ENCODE results near the gene RHBDD1.

The RHBDD1 gene

GRCh38 chr2:226835796-226836547, at the start of gene RHBDD1:
RHBDD1 (plus strand) TSS chr2:226836054; CDS start chr2:226864694, 28,640 bp downstream.
- DNase-seq (ENCODE audit: low read depth), result peak; percentile 78

- DNase-seq (ENCODE audit: low read depth), result no peak
These were observed 47.8 kb upstream of the RHBDD1 start for GRCh38 chr2:226788064-226788463.

- no peak for DNase-seq (ENCODE audit: low read depth)
These were observed 46.9 kb upstream of the RHBDD1 start for GRCh38 chr2:226788881-226789490.

- DNase-seq (ENCODE audit: low read depth), result no peak
These were observed 45.8 kb upstream of the RHBDD1 start for GRCh38 chr2:226790011-226790410.

DNA sequence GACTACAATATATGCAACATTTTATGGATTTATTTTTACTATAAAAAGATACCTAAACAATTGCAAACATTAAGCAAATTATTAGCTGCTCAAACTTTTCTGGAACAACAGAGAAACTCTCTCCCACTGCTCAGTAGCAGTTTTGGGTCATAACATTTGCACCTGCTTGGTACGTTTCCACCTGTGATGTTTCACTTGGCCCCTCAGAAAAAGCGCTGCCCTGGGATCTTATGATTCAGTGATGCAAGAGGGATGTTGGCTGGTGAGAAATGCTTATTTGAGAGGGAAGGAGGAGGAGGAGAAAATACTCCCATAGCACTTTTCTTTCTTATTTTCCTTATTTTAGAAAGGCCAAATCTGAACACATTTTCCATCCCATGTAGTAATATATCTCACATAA, 45.4 kb upstream of the RHBDD1 start:
- DNase-seq (ENCODE audit: low read depth), result no peak

DNA sequence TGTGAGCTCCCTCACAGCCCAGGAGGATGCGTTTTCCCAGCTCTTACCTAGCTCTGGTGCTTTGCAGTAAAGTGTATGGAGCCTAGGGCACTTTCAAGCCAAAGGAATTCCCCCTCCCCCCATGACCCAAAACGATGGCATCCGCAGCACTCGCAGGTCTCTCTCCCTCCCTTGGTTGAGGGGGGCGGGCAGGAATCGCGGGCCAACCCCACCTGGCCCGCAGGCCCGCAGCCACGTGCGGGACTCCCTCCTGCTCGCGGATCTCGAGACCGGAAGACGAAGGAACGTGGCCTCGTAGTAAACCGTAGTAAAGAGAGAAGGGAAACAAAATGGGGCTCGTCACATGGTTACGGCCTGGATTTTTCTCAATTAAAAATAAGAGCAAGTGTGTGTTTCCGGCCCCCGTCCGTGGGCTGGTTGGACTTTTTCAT, 44.8 kb upstream of the RHBDD1 start:
- no peak for DNase-seq (ENCODE audit: low read depth)

GRCh38 chr2:226791487-226792081, 44.3 kb upstream of the RHBDD1 start:
- DNase-seq (ENCODE audit: low read depth), result peak; percentile 22

- DNase-seq (ENCODE audit: low read depth), result no peak
These were observed 43.5 kb upstream of the RHBDD1 start for GRCh38 chr2:226792155-226792881.

DNA sequence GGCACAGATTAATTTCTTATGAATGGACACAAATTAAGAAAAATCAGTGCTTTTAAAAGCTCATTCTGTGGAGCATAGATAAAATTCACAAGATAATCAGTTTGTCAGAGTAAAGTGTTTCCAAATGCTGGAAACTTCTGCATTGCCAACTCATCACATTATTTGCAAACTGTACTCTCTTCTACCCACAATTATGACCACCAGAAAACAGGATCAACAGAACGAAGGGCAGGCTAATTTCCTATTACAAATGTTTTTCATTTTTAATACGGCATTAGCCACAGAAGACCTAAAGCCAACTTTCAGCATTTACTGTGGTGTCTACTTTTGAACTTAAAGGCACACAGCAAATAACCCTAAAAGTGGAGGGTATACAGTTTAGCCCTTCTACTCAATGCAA, 42.2 kb upstream of the RHBDD1 start:
- DNase-seq (ENCODE audit: low read depth), result no peak

- DNase-seq (ENCODE audit: low read depth), result no peak
These were observed 41.6 kb upstream of the RHBDD1 start for GRCh38 chr2:226794196-226794661.

DNA sequence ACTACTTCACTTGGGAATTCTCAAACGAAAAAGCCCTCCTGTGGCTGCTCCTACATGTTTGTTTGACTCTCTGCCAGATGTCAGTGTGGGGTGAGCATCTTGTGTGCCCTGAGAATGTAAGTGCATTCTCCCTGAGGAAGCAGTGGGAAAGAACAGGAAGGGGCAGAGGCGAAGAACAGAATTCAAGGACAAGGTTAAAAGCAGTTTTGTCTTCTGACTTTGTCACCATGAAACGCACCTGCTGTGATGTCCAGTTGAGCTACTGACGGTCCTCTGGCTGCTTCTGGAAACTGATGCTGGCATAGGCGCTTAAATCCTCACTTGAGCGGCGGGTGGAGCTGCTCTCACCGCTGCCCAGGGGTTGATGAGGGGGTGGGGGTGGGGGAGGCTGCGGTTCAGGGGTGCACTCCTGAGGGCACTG, 41.1 kb upstream of the RHBDD1 start:
- DNase-seq (ENCODE audit: low read depth), result no peak

DNA sequence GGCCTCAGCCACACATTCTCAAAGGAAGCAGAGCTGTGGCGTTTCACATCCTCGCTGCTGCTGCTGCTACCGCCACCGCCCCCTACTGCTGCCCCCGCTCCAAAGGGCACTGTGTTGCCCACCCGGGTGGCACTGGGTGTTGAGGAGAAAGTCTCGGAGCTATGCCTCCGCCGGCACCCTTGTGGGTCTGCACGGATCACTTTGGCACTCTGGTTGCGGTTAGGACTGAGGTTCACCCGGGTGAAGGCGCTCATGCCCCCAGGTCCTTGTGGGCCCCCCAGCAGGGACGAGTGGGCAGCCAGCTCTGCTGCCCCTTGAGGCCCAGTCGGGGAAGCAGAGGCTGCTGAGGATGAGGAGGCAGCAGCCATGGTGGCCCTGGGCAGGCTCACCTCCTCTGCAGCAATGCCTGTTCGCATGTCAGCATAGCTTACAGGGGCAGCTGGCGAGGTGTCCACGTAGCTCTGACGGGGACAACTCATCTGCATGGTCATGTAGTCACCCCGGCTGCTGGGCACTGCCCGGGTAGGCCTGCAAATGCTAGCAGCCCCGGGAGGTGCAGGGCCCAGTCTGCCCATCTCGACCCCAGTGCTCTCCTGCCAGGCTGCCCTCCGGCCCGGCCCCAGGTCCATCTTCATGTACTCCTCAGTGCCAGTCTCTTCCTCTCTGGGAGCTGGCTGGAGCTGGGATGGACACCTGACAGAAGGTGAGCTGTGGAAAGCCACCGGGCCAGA, 40.4 kb upstream of the RHBDD1 start:
- DNase-seq (ENCODE audit: low read depth), result no peak

- DNase-seq (ENCODE audit: low read depth), result no peak
These were observed 39.6 kb upstream of the RHBDD1 start for GRCh38 chr2:226796012-226796839.

- no peak for DNase-seq (ENCODE audit: low read depth)
These were observed 39.0 kb upstream of the RHBDD1 start for GRCh38 chr2:226796840-226797288.

- DNase-seq (ENCODE audit: low read depth), result no peak
These were observed 38.4 kb upstream of the RHBDD1 start for GRCh38 chr2:226797289-226797988.

GRCh38 chr2:226797989-226798421, 37.8 kb upstream of the RHBDD1 start:
- no peak for DNase-seq (ENCODE audit: low read depth)

GRCh38 chr2:226798422-226799210, 37.2 kb upstream of the RHBDD1 start:
- DNase-seq (ENCODE audit: low read depth), result no peak

- no peak for DNase-seq (ENCODE audit: low read depth)
These were observed 36.5 kb upstream of the RHBDD1 start, which contains the start of gene IRS1 for GRCh38 chr2:226799211-226799975. IRS1 (minus strand) TSS chr2:226799820; CDS start chr2:226798738, 1,082 bp downstream.
